GM12801 (cell line): ENCODE results near the gene ZNF609.

Experiments
- CTCF ChIP-seq: IDR thresholded peaks from one replicate; pipeline ENCODE4 v1.5.1; 2011; ENCODE audit warnings: control low read depth; ENCODE audit not compliant: insufficient read length; ENCODE audit errors: extremely low read depth

The ZNF609 gene

DNA sequence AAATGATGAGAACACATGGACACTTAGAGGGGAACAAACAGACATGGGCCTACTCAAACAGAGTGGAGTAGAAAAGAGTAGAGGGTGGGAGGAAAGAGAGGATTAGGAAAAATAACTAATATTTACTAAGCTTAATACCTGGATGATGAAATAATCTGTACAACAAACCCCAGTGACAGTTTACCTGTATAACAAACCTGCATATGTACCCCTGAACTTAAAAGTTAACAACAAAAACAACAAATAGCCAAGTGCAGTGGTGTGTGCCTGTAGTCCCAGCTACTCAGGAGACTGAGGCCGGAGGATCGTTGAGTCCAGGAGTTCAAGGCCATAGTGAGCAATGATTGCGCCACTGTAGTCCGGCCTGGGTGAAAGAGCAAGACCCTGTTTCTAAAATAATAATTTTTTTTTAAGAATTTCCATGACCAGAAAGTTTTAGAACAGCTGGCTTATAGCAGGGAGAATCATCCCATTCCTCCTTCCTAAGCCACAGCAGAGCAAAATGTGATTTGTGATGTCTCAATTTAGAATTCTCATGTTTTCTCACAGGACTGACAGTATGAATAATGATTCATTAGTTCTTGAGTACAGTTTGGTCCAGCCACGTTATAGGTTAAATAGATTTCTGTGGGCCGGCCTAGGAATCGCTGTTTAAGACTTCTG is 150.0 kb downstream of the ZNF609 start:
- TF ChIP-seq CTCF: no peak

GRCh38 chr15:64611085-64611725 is 150.8 kb downstream of the ZNF609 start:
- no peak for TF ChIP-seq CTCF

- no peak for TF ChIP-seq CTCF
Observed at GRCh38 chr15:64614519-64614918, 154.1 kb downstream of the ZNF609 start.

- no peak for TF ChIP-seq CTCF
Observed at GRCh38 chr15:64617727-64618126, 157.3 kb downstream of the ZNF609 start.

DNA sequence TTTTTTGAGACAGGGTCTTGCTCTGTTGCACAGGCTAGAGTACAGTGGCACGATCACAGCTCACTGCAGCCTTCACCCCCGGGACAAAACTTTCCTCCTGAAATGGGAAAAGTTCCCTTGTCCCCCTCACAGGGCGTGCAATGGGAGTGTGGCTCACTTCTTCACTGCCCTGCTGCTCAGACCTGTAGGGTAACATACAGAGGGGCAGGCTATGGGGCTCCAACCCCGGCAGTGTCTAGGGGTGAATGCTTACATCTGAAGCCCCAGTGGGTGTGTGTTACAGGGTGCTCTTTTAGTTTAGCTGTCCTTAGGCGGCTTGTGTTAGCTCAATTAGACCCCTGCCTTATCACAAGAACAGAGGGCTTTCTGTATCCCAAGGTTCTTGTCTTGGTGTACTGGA is 157.8 kb downstream of the ZNF609 start:
- no peak for TF ChIP-seq CTCF

DNA sequence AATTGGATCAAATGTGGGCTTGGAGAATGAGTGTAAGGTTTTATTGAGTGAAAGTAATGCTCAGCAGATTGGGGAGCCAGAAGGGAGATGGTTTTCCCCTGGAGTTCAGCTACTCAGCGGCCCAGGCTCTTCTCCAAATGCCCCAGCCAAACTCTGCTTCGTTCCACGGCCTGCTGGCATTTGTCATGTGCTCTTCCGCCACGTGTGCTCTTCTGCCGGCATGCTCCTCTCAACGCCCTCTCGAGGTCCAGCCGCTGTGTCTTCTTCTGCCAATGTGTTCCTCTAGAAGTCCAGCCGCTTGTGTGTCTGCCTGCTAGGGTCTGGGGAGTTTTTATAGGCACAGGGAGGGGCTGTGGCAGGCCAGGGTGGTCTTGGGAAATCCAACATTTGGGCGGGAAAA is 158.2 kb downstream of the ZNF609 start:
- no peak for TF ChIP-seq CTCF

GRCh38 chr15:64619880-64620839 is 159.8 kb downstream of the ZNF609 start:
- TF ChIP-seq CTCF: no peak
